NT2/D1 (cell line): Measurements from ENCODE around the gene THOC5.

Experiments
- SUZ12 ChIP-seq: IDR thresholded peaks from 2 replicates; pipeline ENCODE4 v1.6.1; 2011; ENCODE audit not compliant: insufficient read length, insufficient read depth; ENCODE audit errors: extremely low read depth
- ZNF274 ChIP-seq: IDR thresholded peaks from 2 replicates; pipeline ENCODE4 v1.6.1; 2011; ENCODE audit warnings: mild to moderate bottlenecking, low read depth, low read length

DNA sequence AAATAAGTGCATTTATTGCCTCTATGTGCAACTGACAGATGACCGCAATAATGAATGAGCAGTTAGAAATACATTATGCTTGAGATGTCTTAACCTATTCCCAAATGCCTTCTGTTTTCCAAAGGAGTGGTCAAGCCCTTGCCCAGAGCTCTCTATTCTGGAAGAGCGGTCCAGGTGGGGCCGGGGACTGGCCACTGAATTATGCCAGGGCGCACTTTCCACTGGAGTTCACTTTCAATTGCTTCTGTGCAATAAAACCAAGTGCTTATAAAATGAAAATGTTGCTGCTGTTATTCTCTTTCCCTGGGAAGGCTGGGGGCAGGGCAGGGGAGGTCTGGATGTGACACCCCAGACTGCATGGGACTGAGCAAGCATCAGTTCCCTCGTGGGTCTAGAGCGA is 62.5 kb downstream of the THOC5 start:
- no peak for TF ChIP-seq ZNF274
- no peak for TF ChIP-seq SUZ12
